ENCODE data around the gene TMEM80.
"Not testable (repeated sequence)": the region's sequence is repeated elsewhere in the genome, so short reads cannot be mapped to it uniquely, and the experiment has no call there.

Gene TMEM80

GRCh38 chr11:695538-696248, at the start of gene TMEM80:
TSS of gene TMEM80 (plus strand) at chr11:695816. CDS start at chr11:695828, 12 bp downstream.
- peak; percentile 96 for DNase-seq

GRCh38 chr11:646214-646613, 49.4 kb upstream of the TMEM80 start:
- no peak for DNase-seq

GRCh38 chr11:647672-648158, 47.9 kb upstream of the TMEM80 start:
- not testable (repeated sequence) for DNase-seq

- DNase-seq: no peak
Observed at GRCh38 chr11:650482-650881, 45.1 kb upstream of the TMEM80 start.

- DNase-seq: not testable (repeated sequence)
Observed at GRCh38 chr11:653136-653535, 42.5 kb upstream of the TMEM80 start.

DNA sequence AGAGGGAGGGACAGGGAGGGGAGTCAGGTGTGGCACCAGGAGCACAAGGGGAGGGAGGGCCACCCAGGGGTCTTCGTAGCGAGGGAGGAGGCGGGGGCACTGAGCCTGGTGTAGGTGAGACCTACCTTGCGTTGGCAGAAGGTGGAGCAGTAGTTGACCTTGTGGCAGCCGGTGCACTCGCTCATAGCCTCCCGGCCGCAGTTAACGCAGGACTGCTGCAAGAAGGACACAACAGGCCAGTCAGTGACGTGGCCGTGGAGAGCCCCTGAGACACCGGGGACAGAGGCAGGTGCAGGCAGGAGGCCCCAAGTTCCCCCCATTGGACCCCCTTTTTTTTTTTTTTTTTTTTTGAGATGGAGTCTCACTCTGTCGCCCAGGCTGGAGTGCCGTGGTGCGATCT, 41.8 kb upstream of the TMEM80 start:
- no peak for DNase-seq

- not testable (repeated sequence) for DNase-seq
Observed at GRCh38 chr11:654444-654843, 41.2 kb upstream of the TMEM80 start.

DNA sequence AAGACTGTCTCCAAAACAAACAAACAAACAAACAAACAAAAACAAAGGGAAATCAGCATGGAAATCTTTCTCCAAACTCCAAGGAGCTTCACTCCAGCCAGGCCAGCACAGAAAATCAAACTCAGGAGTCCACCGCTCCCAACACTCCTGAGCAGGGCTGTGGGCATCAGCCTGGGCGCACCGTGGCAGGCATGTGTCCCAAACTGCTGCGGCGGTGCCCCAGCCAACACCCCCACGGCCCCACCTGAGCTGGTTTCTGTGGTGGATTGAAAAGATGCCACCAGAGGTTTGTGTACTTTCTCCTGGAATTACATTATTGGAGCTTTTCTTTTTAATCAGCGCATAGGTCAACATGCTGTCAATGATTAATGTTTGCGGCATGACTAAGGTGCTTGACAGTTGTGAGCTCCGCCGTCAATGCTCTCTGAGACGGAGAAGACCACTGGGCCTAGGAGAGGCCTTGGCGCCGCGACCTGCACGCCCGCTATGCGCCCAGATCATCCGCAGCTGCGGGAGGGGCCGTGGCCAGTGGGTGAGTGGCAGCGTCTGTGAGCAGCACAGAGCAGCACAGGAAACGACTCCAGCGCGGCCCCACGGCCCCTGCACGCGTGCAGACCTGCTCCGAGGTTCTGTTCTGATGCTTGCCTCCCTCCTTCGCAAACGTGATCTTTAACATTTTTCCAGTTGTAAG, 40.4 kb upstream of the TMEM80 start:
- DNase-seq: no peak

- no peak for DNase-seq
Observed at GRCh38 chr11:656426-656825, 39.2 kb upstream of the TMEM80 start.

- DNase-seq: no peak
Observed at GRCh38 chr11:656866-657265, 38.8 kb upstream of the TMEM80 start.

DNA sequence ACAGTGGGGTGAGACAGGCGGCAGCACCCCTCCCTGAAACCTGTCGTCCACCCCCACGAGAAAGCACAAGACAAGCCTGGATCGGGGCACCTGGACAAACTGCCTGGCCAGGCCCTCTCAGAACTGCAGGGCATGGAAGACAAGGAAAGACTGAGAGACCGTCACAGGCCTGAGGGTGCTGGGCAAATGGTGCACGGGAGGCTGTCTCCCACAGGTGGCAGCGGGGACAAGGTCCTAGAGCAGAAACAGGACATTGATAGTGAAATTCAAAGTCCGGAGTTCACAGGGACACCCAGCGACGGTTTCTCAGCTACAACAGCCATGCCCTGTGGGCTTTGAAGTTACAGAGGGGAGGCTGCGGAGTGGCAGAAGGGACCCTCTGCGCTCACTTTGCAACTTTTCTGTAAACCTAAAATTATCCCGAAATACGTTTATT, 37.9 kb upstream of the TMEM80 start:
- DNase-seq: no peak

DNA sequence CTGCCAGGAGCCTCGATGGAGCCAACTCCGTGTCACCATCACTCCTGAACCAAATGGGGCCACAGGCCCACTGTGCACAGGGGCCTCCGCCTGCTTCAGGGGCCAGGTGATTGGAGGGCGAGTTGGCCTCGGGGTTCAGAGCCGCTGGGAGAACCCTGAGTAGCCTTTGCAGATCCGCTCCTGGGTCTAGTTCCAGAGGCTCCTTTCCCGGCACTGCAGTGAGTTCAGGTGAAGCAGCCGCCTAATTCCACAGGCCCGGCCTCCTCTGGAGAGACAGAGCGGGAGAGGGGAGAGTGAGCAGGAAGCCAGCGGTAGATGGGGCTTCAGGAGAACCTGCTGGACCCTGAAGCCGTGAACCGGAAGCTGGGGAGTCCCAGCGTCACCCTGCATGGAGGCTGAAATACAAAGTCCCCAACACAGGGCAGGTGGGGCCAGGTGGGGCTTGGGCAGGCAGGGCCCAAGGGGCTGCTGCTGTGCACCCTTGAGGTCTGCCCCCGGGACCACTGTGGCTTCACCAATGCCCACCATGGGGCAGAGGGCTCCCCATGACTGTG, 36.0 kb upstream of the TMEM80 start:
- DNase-seq: no peak

DNA sequence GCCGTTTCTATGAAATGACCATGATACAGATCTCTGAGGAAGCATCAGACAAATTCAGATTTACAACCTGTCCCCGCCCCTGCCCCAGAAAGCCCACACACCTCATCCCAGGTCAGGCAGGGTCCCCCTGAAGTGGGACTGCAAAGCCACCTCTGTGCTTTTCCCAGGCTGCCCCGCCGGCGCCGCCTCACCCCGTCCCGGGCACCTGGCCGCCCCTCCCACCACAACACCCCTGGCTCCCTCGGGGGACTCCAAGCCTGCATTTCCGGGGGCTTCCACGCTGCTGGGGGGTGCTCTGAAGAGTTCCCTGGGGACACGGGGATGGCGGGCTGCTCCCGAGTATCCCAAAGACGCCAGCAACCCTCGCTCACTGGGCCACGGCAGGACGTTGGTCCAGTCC, 35.3 kb upstream of the TMEM80 start:
- no peak for DNase-seq

GRCh38 chr11:660681-661444, 34.8 kb upstream of the TMEM80 start:
- no peak for DNase-seq

DNA sequence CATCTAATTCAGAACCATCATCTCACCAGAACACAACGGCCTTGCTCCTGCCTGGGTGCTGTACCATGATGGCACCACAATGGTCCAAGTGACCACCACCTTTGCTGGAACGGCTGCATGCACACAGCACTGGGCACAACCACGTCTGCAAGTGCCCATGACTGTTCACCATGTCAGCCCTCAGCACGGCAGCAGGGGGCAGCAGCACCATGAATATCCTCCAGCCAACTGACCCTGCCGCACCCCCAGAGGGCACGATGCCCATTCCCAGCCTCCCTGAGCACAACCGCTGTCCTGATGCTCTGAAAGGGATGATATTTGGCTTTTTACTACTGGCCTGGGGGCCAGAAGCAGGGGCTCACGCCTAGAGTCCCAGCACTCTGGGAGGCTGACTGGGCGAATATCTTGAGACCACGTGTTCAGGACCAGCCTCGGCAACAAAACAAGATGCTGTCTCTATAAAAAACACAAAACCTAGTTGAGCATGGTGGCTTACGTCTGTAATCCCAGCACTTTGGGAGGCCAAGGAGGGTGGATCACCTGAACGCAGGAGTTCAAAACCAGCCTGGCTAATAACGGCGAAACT, 32.8 kb upstream of the TMEM80 start:
- peak; percentile 41 for DNase-seq

- no peak for DNase-seq
Observed at GRCh38 chr11:665062-665703, 30.4 kb upstream of the TMEM80 start.

- DNase-seq: peak; percentile 43
Observed at GRCh38 chr11:665704-666281, 29.8 kb upstream of the TMEM80 start.

- no peak for DNase-seq
Observed at GRCh38 chr11:673866-674265, 21.8 kb upstream of the TMEM80 start.

- DNase-seq: no peak
Observed at GRCh38 chr11:674406-674805, 21.2 kb upstream of the TMEM80 start.

DNA sequence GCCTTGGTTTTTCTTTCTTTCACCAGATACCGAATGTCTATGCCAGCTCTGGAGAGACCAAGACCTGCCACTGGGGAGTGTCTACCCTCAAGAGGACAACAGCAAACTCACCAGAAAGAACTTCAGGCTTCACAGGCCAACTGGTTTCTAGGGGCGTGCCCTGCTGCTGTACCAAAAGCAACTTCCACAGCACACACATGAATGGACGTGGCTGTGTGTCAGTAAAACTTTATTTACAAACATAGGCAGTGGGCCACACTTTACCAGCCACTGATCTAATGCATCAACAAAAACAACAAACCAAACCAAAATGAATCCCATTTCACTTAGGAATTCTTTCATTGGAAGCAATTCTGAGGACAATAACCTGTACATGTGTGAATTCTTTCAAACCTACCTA, 17.3 kb upstream of the TMEM80 start:
- no peak for DNase-seq

- DNase-seq: no peak
Observed at GRCh38 chr11:679271-680207, 16.1 kb upstream of the TMEM80 start.

All from RPMI8226 (cell line).